Measurements from ENCODE around the gene STK38L.

STK38L gene

DNA sequence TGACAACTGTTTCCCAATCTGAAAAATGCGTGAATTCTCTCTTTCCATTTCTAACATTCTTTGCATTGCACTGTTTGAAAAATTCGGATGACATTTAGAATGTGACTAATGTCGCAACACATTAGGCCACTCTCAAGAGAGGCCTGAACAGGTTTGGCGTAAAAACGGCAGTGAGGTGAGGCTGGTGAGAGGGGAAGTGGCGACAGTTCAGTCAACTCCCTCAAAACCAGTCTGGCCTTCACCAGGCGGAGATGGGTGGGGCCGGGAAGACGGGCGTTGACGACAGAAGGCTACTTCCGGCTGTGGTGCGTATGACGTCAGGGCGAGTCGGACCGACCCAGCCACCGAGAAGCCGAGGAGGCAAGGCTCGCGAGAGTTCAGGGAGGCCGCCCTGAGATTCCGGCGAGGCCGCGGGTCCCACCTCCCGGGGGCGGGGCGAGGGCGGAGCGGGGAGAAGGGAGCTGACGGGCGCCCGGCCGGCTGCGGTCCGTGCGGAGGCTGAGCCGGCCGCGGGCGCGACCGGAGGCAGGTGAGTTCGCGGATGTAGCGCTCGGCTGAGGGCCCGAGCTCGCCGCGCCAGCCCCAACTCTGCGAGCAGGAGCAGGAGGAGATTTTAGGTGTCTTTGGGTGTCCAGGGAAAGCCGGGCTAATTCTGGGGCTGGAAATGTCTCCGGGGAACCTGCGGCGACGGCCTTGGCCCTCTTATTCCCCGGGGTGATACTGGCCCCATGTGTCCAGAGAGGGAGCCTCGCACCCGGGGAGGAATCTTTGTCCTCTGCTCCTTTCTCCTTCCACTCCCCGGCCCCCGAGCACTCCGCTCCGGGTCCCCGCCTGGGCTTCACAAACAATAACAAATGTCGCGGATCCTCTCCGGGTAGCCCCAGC lies at the start of gene STK38L:
Gene STK38L (plus strand): TSS at position 483 of the 885 bp plus-strand sequence. CDS start 53,435 bp downstream, outside the sequence.
- H3K9me3 ChIP-seq (ENCODE audit: low read length) = no peaks in the 10 kb centered on the region
- H3K4me3 ChIP-seq (ENCODE audit: low read length) = peak within 1 kb of the TSS; percentile 74
- no peaks in the 10 kb centered on the region for H3K36me3 ChIP-seq (ENCODE audit: insufficient read depth, low read length)
- H3K4me1 ChIP-seq (ENCODE audit: insufficient read depth, low read length) = peaks cover 15% of the 10 kb centered on the region
- peak within 1 kb of the TSS; percentile 80 for H2AFZ ChIP-seq (ENCODE audit: low read depth, low read length)
- H3K27me3 ChIP-seq (ENCODE audit: insufficient read depth, low read length) = no peaks in the 10 kb centered on the region

DNA sequence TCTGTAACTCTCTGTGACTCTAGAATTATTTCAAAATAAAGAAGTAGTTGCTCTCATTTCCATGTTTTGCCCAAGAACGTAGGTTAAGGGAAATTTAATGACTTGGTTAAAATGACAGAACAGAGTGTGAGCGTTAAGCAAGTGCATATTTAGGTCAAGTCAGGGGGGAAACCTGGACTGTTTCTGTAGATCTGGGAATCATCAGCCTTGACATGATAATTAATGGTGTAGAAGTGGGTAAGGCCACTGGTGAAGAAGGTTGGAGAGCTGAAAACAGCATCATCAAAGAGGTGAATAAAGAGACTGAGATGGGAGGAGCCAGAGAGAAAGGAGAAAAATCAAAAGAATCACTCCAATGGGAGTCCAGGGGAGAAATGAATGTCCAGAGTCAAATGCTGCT lies 49.4 kb upstream of the STK38L start:
- no peak overlapping the region for H3K4me3 ChIP-seq (ENCODE audit: low read length)
- no peaks in the 10 kb centered on the region for H3K27me3 ChIP-seq (ENCODE audit: insufficient read depth, low read length)
- no peaks in the 10 kb centered on the region for H3K4me1 ChIP-seq (ENCODE audit: insufficient read depth, low read length)
- H2AFZ ChIP-seq (ENCODE audit: low read depth, low read length) = no peak overlapping the region
- no peaks in the 10 kb centered on the region for H3K36me3 ChIP-seq (ENCODE audit: insufficient read depth, low read length)
- no peaks in the 10 kb centered on the region for H3K9me3 ChIP-seq (ENCODE audit: low read length)

DNA sequence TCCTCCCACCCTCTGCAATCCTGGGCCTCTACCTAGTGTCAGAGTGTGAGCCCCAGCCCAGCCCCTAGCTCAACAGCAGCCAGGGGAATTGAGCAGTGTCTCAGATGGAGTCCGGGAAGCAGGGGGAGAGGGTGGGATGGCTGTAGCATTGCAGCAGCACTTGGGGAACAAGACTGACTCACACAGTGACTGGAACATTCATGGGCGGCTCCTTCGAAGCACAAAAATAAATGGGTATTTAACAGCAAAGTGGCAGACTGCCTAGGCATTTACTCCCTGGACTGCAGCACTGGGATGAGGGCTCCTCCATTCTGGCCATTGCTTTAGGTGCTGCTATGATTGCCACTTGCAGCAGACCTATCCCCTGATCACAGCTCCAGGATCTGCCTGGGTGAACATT lies 46.0 kb upstream of the STK38L start:
- Histone ChIP-seq H3K36me3 (ENCODE audit: insufficient read depth, low read length) (no peaks in the 10 kb centered on the region), H3K4me1 (ENCODE audit: insufficient read depth, low read length) (peaks cover 5% of the 10 kb centered on the region), H2AFZ (ENCODE audit: low read depth, low read length) (no peak overlapping the region), H3K4me3 (ENCODE audit: low read length) (no peak overlapping the region), H3K9me3 (ENCODE audit: low read length) (no peaks in the 10 kb centered on the region), H3K27me3 (ENCODE audit: insufficient read depth, low read length) (no peaks in the 10 kb centered on the region)

DNA sequence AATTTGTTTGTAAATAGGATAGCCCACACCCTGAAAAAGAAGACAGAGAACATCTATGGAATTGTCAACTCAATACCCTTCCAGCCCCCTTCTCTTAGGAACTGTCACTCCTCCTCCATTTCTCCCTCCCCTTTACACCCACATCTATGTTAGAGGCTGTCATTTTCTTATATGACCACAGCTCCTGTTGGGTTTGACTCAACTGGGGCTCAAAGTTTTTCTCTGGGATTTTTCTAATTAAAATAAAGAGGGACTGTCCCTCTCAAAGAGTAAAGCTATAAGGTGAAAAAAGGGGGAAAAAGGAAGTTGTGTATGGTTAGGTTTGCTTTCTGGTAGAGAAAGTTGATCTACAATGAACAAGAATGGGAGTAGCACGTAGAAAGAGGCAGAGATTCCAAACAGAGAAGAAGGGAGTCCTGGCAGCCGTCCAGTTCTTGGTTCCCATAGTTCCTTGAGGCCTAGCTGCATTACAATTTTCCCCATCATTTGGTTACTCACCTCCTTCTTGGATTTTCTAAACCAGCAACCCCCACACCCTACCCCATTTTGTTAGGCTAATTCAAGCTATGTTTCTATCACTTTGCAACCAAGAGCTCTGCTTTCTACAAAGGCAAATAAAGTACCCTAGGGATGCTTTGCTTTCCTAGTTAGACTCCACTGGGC lies 44.3 kb upstream of the STK38L start:
- no peaks in the 10 kb centered on the region for H3K36me3 ChIP-seq (ENCODE audit: insufficient read depth, low read length)
- no peak overlapping the region for H3K4me3 ChIP-seq (ENCODE audit: low read length)

DNA sequence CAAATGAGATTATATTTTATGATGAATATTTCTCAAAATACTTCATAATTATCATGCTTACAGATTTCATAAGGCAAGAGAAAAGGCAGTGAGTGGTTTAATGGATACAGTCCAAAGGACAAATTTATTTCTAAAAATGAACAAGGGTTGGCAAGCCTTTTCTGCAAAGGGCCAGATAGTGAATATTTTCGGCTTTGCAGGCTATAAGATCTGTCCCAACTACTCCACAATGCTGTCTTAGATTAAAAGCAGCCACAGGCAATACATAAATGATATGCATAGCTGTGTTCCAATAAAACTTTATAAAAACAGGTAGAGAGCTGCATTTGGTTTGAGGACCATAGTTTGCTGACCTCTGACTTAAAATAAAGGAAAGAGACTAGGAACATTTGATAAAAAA lies 42.9 kb upstream of the STK38L start:
- Histone ChIP-seq H3K4me1 (ENCODE audit: insufficient read depth, low read length) (peaks cover 5% of the 10 kb centered on the region), H3K36me3 (ENCODE audit: insufficient read depth, low read length) (no peaks in the 10 kb centered on the region), H3K9me3 (ENCODE audit: low read length) (no peaks in the 10 kb centered on the region), H2AFZ (ENCODE audit: low read depth, low read length) (no peak overlapping the region), H3K27me3 (ENCODE audit: insufficient read depth, low read length) (no peaks in the 10 kb centered on the region), H3K4me3 (ENCODE audit: low read length) (no peak overlapping the region)

More for the DNA sequence above, 44.3 kb upstream of the STK38L start:
- Histone ChIP-seq H2AFZ (ENCODE audit: low read depth, low read length) (no peak overlapping the region), H3K9me3 (ENCODE audit: low read length) (no peaks in the 10 kb centered on the region), H3K27me3 (ENCODE audit: insufficient read depth, low read length) (no peaks in the 10 kb centered on the region), H3K4me1 (ENCODE audit: insufficient read depth, low read length) (peaks cover 5% of the 10 kb centered on the region)

DNA sequence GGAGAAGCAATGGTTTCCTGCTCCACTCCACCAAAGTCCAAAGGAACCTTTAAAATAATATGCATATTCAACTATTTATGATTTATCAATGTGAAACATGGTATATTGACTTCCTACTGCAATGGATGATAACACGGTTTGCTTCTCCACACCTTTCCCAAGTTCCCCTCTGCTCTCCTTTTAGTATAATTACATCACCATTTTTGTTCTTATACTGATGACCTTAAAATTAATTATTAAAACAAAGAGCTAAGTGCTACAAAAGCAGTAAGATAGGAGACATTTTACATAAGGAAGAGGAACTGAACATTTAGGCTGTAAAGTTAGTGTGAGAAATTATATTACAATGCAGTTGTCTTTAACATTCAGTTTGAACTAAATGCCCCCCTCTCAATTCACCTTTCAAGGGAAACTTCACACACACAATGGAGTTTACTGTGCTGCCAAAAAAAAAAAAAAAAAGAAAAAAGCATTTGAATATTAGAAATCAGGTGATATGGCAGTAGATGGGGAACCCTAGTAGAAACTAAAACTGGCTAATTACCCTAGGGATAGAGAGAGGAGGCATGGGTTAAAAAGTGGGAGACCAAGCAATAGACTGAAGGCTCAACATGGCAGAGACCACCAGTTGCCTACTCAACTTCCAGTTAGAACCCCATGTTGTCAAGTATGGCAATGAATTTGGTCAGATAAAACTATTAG lies 37.1 kb upstream of the STK38L start:
- Histone ChIP-seq H2AFZ (ENCODE audit: low read depth, low read length) (no peak overlapping the region), H3K4me1 (ENCODE audit: insufficient read depth, low read length) (no peaks in the 10 kb centered on the region), H3K4me3 (ENCODE audit: low read length) (no peak overlapping the region), H3K27me3 (ENCODE audit: insufficient read depth, low read length) (no peaks in the 10 kb centered on the region), H3K9me3 (ENCODE audit: low read length) (peaks cover 4% of the 10 kb centered on the region), H3K36me3 (ENCODE audit: insufficient read depth, low read length) (no peaks in the 10 kb centered on the region)

DNA sequence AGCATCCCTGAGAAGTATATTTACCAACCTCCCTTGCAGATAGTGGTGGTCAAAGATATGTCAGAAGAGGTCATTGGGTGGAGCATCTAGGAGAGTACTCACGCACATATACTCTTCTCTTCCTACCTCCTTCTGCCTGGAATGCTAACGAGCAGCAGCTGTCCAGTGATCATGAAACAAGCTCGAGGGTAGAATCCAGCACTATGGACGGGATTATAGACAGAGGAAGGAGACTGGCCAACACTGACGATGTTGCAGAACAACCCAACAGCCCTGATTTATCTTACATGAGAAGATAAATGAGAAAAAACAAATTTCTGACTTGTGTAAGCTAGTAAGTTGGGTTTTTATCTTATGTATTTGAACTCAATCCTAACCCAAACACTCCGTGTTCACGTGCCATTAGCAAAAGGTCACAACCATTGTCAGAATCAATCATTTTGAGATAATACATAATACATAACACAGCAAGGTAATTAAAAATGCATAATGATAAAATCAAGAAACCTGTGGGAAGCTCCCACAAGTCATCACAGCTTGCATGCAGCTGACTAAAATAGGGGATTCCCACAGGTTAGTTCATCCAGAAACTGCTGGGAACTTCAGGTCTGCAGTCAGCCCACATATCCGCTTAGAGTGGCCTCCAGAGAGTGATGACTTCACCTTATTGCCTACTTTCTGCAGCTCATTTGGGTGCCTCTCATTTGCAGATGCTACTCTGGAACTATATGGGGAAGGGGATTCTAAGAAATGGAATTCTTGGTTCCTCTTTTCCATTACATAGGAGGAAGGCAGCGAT lies 36.3 kb upstream of the STK38L start:
- Histone ChIP-seq H3K9me3 (ENCODE audit: low read length) (peaks cover 4% of the 10 kb centered on the region), H3K36me3 (ENCODE audit: insufficient read depth, low read length) (no peaks in the 10 kb centered on the region), H3K27me3 (ENCODE audit: insufficient read depth, low read length) (no peaks in the 10 kb centered on the region), H2AFZ (ENCODE audit: low read depth, low read length) (no peak overlapping the region), H3K4me3 (ENCODE audit: low read length) (no peak overlapping the region), H3K4me1 (ENCODE audit: insufficient read depth, low read length) (no peaks in the 10 kb centered on the region)

DNA sequence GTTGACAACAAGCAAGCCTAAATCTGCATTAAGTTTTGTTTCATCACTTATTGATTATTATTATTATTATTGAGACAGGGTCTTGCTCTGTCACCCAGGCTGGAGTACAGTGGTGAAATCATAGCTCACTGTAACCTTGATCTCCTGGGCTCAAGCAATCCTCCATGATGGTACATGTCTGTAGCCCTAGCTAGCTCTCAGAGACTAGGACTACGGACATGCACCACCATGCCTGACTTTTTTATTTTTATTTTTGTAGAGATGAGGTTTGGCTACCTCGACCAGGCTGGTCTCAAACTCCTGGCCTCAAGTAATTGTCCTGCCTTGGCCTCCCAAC lies 35.7 kb upstream of the STK38L start:
- H3K4me3 ChIP-seq (ENCODE audit: low read length) = no peak overlapping the region
- H3K27me3 ChIP-seq (ENCODE audit: insufficient read depth, low read length) = no peaks in the 10 kb centered on the region
- H3K9me3 ChIP-seq (ENCODE audit: low read length) = peaks cover 4% of the 10 kb centered on the region
- H3K4me1 ChIP-seq (ENCODE audit: insufficient read depth, low read length) = no peaks in the 10 kb centered on the region
- no peak overlapping the region for H2AFZ ChIP-seq (ENCODE audit: low read depth, low read length)
- no peaks in the 10 kb centered on the region for H3K36me3 ChIP-seq (ENCODE audit: insufficient read depth, low read length)

DNA sequence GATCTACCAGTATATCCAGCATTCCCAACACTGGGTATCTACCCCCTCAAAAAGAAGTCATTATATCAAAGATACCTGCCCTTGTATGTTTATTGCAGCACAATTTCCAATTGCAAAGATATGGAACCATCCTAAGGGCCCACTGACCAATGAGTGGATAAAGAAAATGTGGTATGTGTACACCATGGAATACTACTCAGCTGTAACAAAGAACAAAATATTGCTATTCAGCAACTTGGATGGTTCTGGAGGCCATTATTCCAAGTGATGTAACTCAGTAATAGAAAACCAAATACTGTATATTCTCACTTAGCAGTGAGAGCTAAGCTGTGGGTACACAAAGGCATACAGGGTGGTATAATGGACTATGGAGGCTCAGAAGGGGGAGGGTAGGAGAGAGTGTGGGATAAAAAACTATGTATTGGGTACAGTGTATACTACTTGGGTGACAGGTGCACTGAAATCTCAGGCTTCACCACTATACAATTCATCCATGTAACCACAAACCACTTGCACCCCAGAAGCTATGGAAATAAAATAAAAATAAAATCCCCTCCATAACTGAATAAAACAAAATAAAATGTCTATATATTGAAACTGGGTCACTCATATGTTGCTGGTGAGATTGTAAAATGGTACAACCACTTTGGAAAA lies 34.7 kb upstream of the STK38L start:
- no peaks in the 10 kb centered on the region for H3K27me3 ChIP-seq (ENCODE audit: insufficient read depth, low read length)
- H3K9me3 ChIP-seq (ENCODE audit: low read length) = peaks cover 6% of the 10 kb centered on the region
- no peak overlapping the region for H3K4me3 ChIP-seq (ENCODE audit: low read length)
- no peak overlapping the region for H2AFZ ChIP-seq (ENCODE audit: low read depth, low read length)
- no peaks in the 10 kb centered on the region for H3K4me1 ChIP-seq (ENCODE audit: insufficient read depth, low read length)
- no peaks in the 10 kb centered on the region for H3K36me3 ChIP-seq (ENCODE audit: insufficient read depth, low read length)

DNA sequence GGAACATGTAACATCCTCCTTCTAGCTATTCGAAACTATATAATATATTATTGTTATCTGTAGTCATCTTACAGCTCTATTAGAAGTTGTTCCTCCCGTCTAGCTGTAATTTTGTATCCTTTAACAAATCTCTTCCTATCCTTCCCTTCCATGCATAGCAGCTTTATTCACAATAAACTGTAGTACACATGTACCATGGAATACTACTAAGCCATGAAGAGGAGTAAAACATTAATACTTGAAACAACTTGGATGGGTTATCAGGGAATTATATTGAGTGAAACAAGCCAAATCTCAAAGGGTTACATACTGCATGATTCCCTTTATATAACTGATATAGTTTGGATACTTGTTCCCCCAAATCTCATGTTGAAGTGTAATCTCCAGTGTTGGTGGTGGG lies 33.9 kb upstream of the STK38L start:
- no peaks in the 10 kb centered on the region for H3K36me3 ChIP-seq (ENCODE audit: insufficient read depth, low read length)
- no peak overlapping the region for H2AFZ ChIP-seq (ENCODE audit: low read depth, low read length)
- H3K27me3 ChIP-seq (ENCODE audit: insufficient read depth, low read length) = no peaks in the 10 kb centered on the region
- peaks cover 7% of the 10 kb centered on the region for H3K9me3 ChIP-seq (ENCODE audit: low read length)
- H3K4me3 ChIP-seq (ENCODE audit: low read length) = no peak overlapping the region
- no peaks in the 10 kb centered on the region for H3K4me1 ChIP-seq (ENCODE audit: insufficient read depth, low read length)

DNA sequence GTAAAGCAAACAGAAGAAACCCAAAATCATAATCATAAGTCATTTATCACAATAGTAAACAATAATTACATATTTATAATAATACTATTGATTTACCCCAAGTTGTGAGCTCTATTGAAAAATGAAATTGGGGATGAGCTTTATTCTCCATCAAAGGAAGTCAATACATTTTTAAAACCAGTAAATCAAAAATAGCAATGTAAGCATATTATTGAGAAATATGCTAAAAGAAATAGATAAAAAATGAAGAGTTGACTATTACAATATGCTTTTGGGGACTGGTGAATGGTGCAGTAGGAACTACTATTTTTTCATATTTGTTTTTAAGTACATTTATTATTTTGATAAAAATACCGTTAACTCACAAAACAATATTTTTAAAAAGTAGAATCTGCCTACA lies 31.2 kb upstream of the STK38L start:
- H3K27me3 ChIP-seq (ENCODE audit: insufficient read depth, low read length) = no peaks in the 10 kb centered on the region
- no peaks in the 10 kb centered on the region for H3K4me1 ChIP-seq (ENCODE audit: insufficient read depth, low read length)
- no peaks in the 10 kb centered on the region for H3K36me3 ChIP-seq (ENCODE audit: insufficient read depth, low read length)
- H3K4me3 ChIP-seq (ENCODE audit: low read length) = no peak overlapping the region
- H2AFZ ChIP-seq (ENCODE audit: low read depth, low read length) = no peak overlapping the region
- peaks cover 7% of the 10 kb centered on the region for H3K9me3 ChIP-seq (ENCODE audit: low read length)

DNA sequence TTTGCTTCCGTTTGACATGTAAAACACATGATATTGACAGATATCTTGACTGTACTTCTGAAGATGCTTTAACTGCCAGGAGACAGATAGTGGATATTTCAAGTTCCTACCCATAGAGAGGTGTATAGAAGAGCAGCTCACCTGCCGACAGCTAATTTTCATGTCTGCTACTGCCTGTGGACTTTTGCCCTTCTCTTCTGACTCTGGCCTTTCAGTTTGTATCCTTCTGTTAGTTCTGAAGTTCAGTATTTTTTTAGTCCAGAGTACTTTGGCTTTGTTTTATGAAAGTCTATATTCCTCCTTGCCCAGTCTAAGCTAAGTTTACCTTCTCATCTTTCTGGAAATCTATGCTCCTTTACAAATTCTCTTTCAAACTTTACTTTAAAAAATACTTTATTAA lies 30.8 kb upstream of the STK38L start:
- no peaks in the 10 kb centered on the region for H3K36me3 ChIP-seq (ENCODE audit: insufficient read depth, low read length)

More for the DNA sequence above, 30.8 kb upstream of the STK38L start:
- Histone ChIP-seq H2AFZ (ENCODE audit: low read depth, low read length) (no peak overlapping the region), H3K9me3 (ENCODE audit: low read length) (peaks cover 7% of the 10 kb centered on the region), H3K27me3 (ENCODE audit: insufficient read depth, low read length) (no peaks in the 10 kb centered on the region), H3K4me3 (ENCODE audit: low read length) (no peak overlapping the region), H3K4me1 (ENCODE audit: insufficient read depth, low read length) (no peaks in the 10 kb centered on the region)
